GM12878 (cell line): ENCODE results near the gene IGSF1. TPM values are rescaled to one million over a fixed set of nuclear protein-coding genes. Genes with fewer than 3 reads are reported as not detected.

ENCODE experiments used
- ATAC-seq: fragments of 200-7000 bp; cut with Tn5 transposase; 3 replicates; pipeline ENCODE4 v1.9.1; 2020; ENCODE audit warnings: mild to moderate bottlenecking, moderate library complexity
- BruUV-seq: library from RNA; stranded (reverse); fragments of 400-500 nt; replicated peaks from 2 replicates; lab custom pipeline; 2021; lab: Mats Ljungman, UMichigan
- CTCF ChIA-PET: fragments of 300-600 bp; sonication (Branson Sonifier 250); formaldehyde crosslinking; extraction: SDS; loops from one replicate; lab custom pipeline; 2021; ENCODE audit warnings: inconsistent platforms; lab: Yijun Ruan, JAX
- POLR2A ChIA-PET: fragments of 350-600 bp; formaldehyde crosslinking; extraction: SDS; loops from one replicate; lab custom pipeline; 2021; ENCODE audit warnings: inconsistent platforms; lab: Charles Lee
- RAD21 ChIA-PET: fragments of 300-600 bp; sonication (Branson Sonifier 250); formaldehyde crosslinking; loops from one replicate; lab custom pipeline; 2023; ENCODE audit warnings: antibody characterized with exemption; ENCODE audit not compliant: unreplicated experiment; lab: Charles Lee
- SMC1A ChIA-PET: fragments of 300-600 bp; sonication (Branson Sonifier 250); formaldehyde crosslinking; loops from one replicate; lab custom pipeline; 2023; ENCODE audit not compliant: unreplicated experiment, uncharacterized antibody; lab: Charles Lee
- DNase-seq: peaks from one replicate; pipeline ENCODE4 v3.0.0-alpha.2; 2011; ENCODE audit warnings: low read depth, low spot score
- FAIRE-seq: peaks from 3 replicates; lab custom pipeline; 2011; peaks lifted over from hg19 to GRCh38; lab: Jason Lieb, UNC
- H2AFZ ChIP-seq: 2 replicates; pipeline ENCODE4 v1.6.0; 2011; ENCODE audit warnings: low read depth, low read length, control low read depth; ENCODE audit not compliant: control insufficient read depth
- H3K27ac ChIP-seq: 2 replicates; pipeline ENCODE4 v1.5.1; 2011; ENCODE audit warnings: control low read depth; ENCODE audit not compliant: control insufficient read depth, insufficient read depth
- H3K27me3 ChIP-seq, 2 experiments: replicated peaks in 1 of 2; 2 replicates each; pipeline versions ENCODE4 v1.6.0 to v1.6.1; 2011; ENCODE audit warnings: low read length in 1 of 2; ENCODE audit not compliant: control insufficient read depth in 2 of 2, insufficient read depth in 2 of 2
- H3K36me3 ChIP-seq, 2 experiments: 2 replicates each; pipeline ENCODE4 v1.5.1; 2011; ENCODE audit warnings: low read length in 1 of 2; ENCODE audit not compliant: control insufficient read depth in 2 of 2, insufficient read depth in 2 of 2
- H3K4me1 ChIP-seq: 2 replicates; pipeline ENCODE4 v1.6.1; 2011; ENCODE audit warnings: mild to moderate bottlenecking, low read length, moderate library complexity, mixed read lengths; ENCODE audit not compliant: control insufficient read depth, insufficient read depth
- H3K4me2 ChIP-seq: 2 replicates; pipeline ENCODE4 v1.6.0; 2011; ENCODE audit warnings: control low read depth; ENCODE audit not compliant: control insufficient read depth, insufficient read depth
- H3K4me3 ChIP-seq: fragments of 200-600 bp; sonication (generic); 2 replicates; pipeline ENCODE4 v1.5.1; 2016
- H3K79me2 ChIP-seq: 2 replicates; pipeline ENCODE4 v1.6.0; 2011; ENCODE audit warnings: low read length; ENCODE audit not compliant: control insufficient read depth, insufficient read depth
- H3K9ac ChIP-seq: 2 replicates; pipeline ENCODE4 v1.8.0; 2011; ENCODE audit warnings: low read length, control low read depth, mixed read lengths; ENCODE audit not compliant: control insufficient read depth, insufficient read depth
- H3K9me3 ChIP-seq: replicated peaks from 3 replicates; pipeline ENCODE4 v1.5.1; 2011; ENCODE audit warnings: mild to moderate bottlenecking, low read length; ENCODE audit not compliant: control insufficient read depth, insufficient read depth
- H4K20me1 ChIP-seq: 2 replicates; pipeline ENCODE4 v1.6.0; 2011; ENCODE audit not compliant: control insufficient read depth, insufficient read depth
- E4F1 ChIP-seq: fragments of 450-650 bp; IDR thresholded peaks from 2 replicates; pipeline ENCODE4 v1.6.1; 2018; ENCODE audit warnings: borderline replicate concordance, mild to moderate bottlenecking; ENCODE audit not compliant: partially characterized antibody
- IRF5 ChIP-seq: fragments of 450-650 bp; IDR thresholded peaks from 2 replicates; pipeline ENCODE4 v1.6.1; 2017; ENCODE audit warnings: borderline replicate concordance
- NFYA ChIP-seq: IDR thresholded peaks from 2 replicates; pipeline ENCODE4 v1.6.1; 2011; ENCODE audit warnings: low read depth, mild to moderate bottlenecking, low read length, improper control_type of control experiment, borderline replicate concordance
- NKRF ChIP-seq: fragments of 450-650 bp; conservative IDR thresholded peaks from 2 replicates; pipeline ENCODE4 v1.6.1; 2017; ENCODE audit warnings: mild to moderate bottlenecking, moderate library complexity
- RUNX3 ChIP-seq: IDR thresholded peaks from 2 replicates; pipeline ENCODE4 v1.6.1; 2012; ENCODE audit warnings: low read length, inconsistent platforms
- SRF ChIP-seq, 2 experiments: IDR thresholded peaks; 2 replicates each; pipeline ENCODE4 v1.6.1; 2011; ENCODE audit warnings: low read depth in 2 of 2, low read length in 2 of 2, mild to moderate bottlenecking in 1 of 2, moderate library complexity in 1 of 2
- STAT3 ChIP-seq: IDR thresholded peaks from 2 replicates; pipeline ENCODE4 v1.6.1; 2011; ENCODE audit warnings: low read depth, low read length, improper control_type of control experiment
- ZBED1 ChIP-seq: IDR thresholded peaks from 2 replicates; pipeline ENCODE4 v1.6.1; 2016; ENCODE audit warnings: borderline replicate concordance
- ZBTB11 ChIP-seq: fragments of 450-650 bp; formaldehyde crosslinking; IDR thresholded peaks from 2 replicates; pipeline ENCODE4 v1.5.0; 2022; ENCODE audit warnings: mild to moderate bottlenecking, missing genetic modification characterization
- WGBS: methylation state at CpG from one replicate; pipeline ENCODE4 v1.1.6; 2016; ENCODE audit warnings: low lambda C conversion rate; ENCODE audit not compliant: insufficient replicate concordance, insufficient coverage; ENCODE audit errors: missing lambda C conversion rate; 5-methylcytosine and 5-hydroxymethylcytosine counted together
- in situ Hi-C: fragments of 300-500 bp; cut with MboI; formaldehyde crosslinking; loops from 9 replicates; pipeline ENCODE4 v1.14.3; 2018; ENCODE audit warnings: mixed read lengths
- intact Hi-C: fragments of 100-400 bp; cut with micrococcal nuclease; formaldehyde crosslinking; loops from one replicate; pipeline ENCODE4 v1.14.2; 2022; ENCODE audit not compliant: unreplicated experiment
- polyA plus RNA-seq, 11 experiments: library from polyadenylated mRNA; depleted of rRNA in 4 of 11; unstranded in 6 of 11; stranded (reverse) in 5 of 11; fragments of >200 nt; fragmentation: Nextera tagmentation in 4 of 11; fragmentation: Illumina TruSeq in 1 of 11; extraction: Ambion mirVana in 4 of 11; extraction: Trizol in 1 of 11; gene quantifications; 1 replicate in 1 of 11; 2 replicates in 10 of 11; pipeline versions ENCODE4 v1.2.1 to v1.2.3, GENCODE V29; 2011 to 2016; ENCODE audit warnings: inconsistent platforms in 2 of 11, missing spikeins in 2 of 11, low read depth in 1 of 11
- total RNA-seq, 4 experiments: library from RNA; depleted of rRNA in 3 of 4; stranded (reverse); fragments of >200 nt in 3 of 4; fragmentation: Illumina TruSeq in 1 of 4; extraction: Trizol in 1 of 4; gene quantifications; 2 replicates each; pipeline versions ENCODE4 v1.2.1 to v1.2.3, GENCODE V29; 2013 to 2021

The IGSF1 gene
- total and polyA plus RNA-seq, 10 of the 15 experiments (the other 5 are each of a cell fraction or from before 2014, with no cell fraction given), result 0.04 to 0.08 TPM; not detected in 8

GRCh38 chrX:131289527-131289926 lies 421 bp upstream of the IGSF1 start:
- Histone ChIP-seq H4K20me1 (no peaks in the 10 kb centered on the region), H3K9ac (no peak overlapping the region), H3K36me3 (no peaks in the 10 kb centered on the region)
- ATAC-seq, result no peak
- no peak for TF ChIP-seq ZBED1
- TF ChIP-seq IRF5, result no peak
- no peak for TF ChIP-seq RUNX3
- TF ChIP-seq STAT3, result no peak
- no peak for TF ChIP-seq NFYA
- no peak for TF ChIP-seq ZBTB11 (CRISPR knock-in tag)
- TF ChIP-seq E4F1, result no peak
- no peak for TF ChIP-seq NKRF
- TF ChIP-seq SRF (IDR thresholded peaks at IDR 0.05; ENCODE audit: low read depth in 2 of 2, low read length in 2 of 2), result no peak
- TF ChIP-seq, all 136 proteins: peak for 0
- Histone ChIP-seq H3K4me1 (no peaks in the 10 kb centered on the region), H3K79me2 (no peaks in the 10 kb centered on the region), H3K27ac (no peak overlapping the region), H2AFZ (no peak overlapping the region), H3K27me3 (peaks cover 0 to 3% of the 10 kb centered on the region in 2 experiments; a peak in 1 of 4 replicates), H3K4me3 (no peak overlapping the region), H3K9me3 (no peaks in the 10 kb centered on the region), H3K4me2 (no peak overlapping the region)
- SMC1A ChIA-PET, result no interaction called here
- BruUV-seq, result no TSS peak
- RAD21 ChIA-PET, result no interaction called here
- POLR2A ChIA-PET, result no interaction called here
- CTCF ChIA-PET, result no interaction called here
- 13% methylated on average over 4 of the region's 4 CpGs for WGBS
- FAIRE-seq, result no peak
- DNase-seq, result no peak
- in situ Hi-C loops (no loop called here), intact Hi-C loops (no loop called here)
